HepG2 (cell line): ENCODE results near the gene SCIN. TPM values are rescaled to one million over a fixed set of nuclear protein-coding genes. Genes with fewer than 3 reads are reported as not detected.

Source experiments
- ATAC-seq: fragments of 200-7000 bp; cut with Tn5 transposase; 3 replicates; pipeline ENCODE4 v1.9.1; 2020; ENCODE audit warnings: mild to moderate bottlenecking, moderate library complexity
- BruUV-seq: library from RNA; stranded (reverse); fragments of 400-500 nt; replicated peaks from 2 replicates; lab custom pipeline; 2021; lab: Mats Ljungman, UMichigan
- CTCF ChIA-PET: fragments of 300-600 bp; formaldehyde crosslinking; extraction: SDS; loops from one replicate; lab custom pipeline; 2021; ENCODE audit warnings: low total read pairs, inconsistent platforms, low intra/inter-chr PET ratio; lab: Yijun Ruan, JAX
- POLR2A ChIA-PET: fragments of 350-600 bp; sonication (Branson Sonifier 250); formaldehyde crosslinking; loops from one replicate; lab custom pipeline; 2020; ENCODE audit warnings: antibody characterized with exemption, inconsistent platforms; lab: Yijun Ruan, JAX
- DNase-seq: peaks from one replicate; pipeline ENCODE4 v3.0.0-alpha.2; 2015; ENCODE audit warnings: low spot score
- FAIRE-seq: peaks from 3 replicates; lab custom pipeline; 2011; peaks lifted over from hg19 to GRCh38; lab: Jason Lieb, UNC
- H2AFZ ChIP-seq: one replicate; pipeline ENCODE4 v1.6.1; 2011; ENCODE audit warnings: low read length, inconsistent platforms
- H3K27ac ChIP-seq: fragments of 300-600 bp; 3 replicates; pipeline ENCODE4 v1.8.0; 2011; ENCODE audit warnings: mixed run types, mild to moderate bottlenecking, mixed read lengths, low read length, inconsistent platforms; ENCODE audit not compliant: insufficient read depth; ENCODE audit errors: extremely low read length
- H3K27me3 ChIP-seq, 2 experiments: fragments of 200-600 bp in 1 of 2; 2 replicates in 1 of 2; 3 replicates in 1 of 2; pipeline versions ENCODE4 v1.6.0 to v1.8.0; 2011; ENCODE audit warnings: low read length in 2 of 2, mild to moderate bottlenecking in 2 of 2, moderate library complexity in 2 of 2, inconsistent platforms in 1 of 2; ENCODE audit not compliant: insufficient read depth in 2 of 2, control insufficient read depth in 1 of 2
- H3K36me3 ChIP-seq, 2 experiments: fragments of 200-600 bp in 1 of 2; replicated peaks in 1 of 2; 2 replicates in 1 of 2; 3 replicates in 1 of 2; pipeline versions ENCODE4 v1.5.1 to v1.8.0; 2011; ENCODE audit warnings: low read length in 2 of 2, inconsistent platforms in 1 of 2; ENCODE audit not compliant: insufficient read depth in 2 of 2, control insufficient read depth in 1 of 2
- H3K4me1 ChIP-seq: 2 replicates; pipeline ENCODE4 v1.5.1; 2012; ENCODE audit warnings: low read length, inconsistent platforms; ENCODE audit not compliant: insufficient read depth
- H3K4me2 ChIP-seq: 2 replicates; pipeline ENCODE4 v1.6.0; 2011; ENCODE audit warnings: low read depth, low read length, inconsistent platforms
- H3K4me3 ChIP-seq, 3 experiments: fragments of 200-600 bp in 1 of 3; sonication (generic), shearing (Covaris generic) in 1 of 3; replicated peaks in 1 of 3; 2 replicates each; pipeline ENCODE4 v1.5.1; 2011 to 2016; ENCODE audit warnings: low read length in 3 of 3, inconsistent platforms in 2 of 3, low read depth in 2 of 3, mild to moderate bottlenecking in 2 of 3, control low read depth in 1 of 3, mixed read lengths in 1 of 3; ENCODE audit not compliant: insufficient read depth in 1 of 3
- H3K79me2 ChIP-seq: one replicate; pipeline ENCODE4 v1.6.1; 2011; ENCODE audit warnings: low read length, inconsistent platforms; ENCODE audit not compliant: insufficient read depth
- H3K9ac ChIP-seq: 2 replicates; pipeline ENCODE4 v1.6.0; 2011; ENCODE audit warnings: mild to moderate bottlenecking, low read depth, low read length, inconsistent platforms; ENCODE audit not compliant: insufficient read depth
- H3K9me3 ChIP-seq: 2 replicates; pipeline ENCODE4 v1.5.1; 2012; ENCODE audit warnings: mild to moderate bottlenecking, low read length
- H4K20me1 ChIP-seq: 2 replicates; pipeline ENCODE4 v1.6.0; 2011; ENCODE audit warnings: inconsistent platforms, mild to moderate bottlenecking, low read length, moderate library complexity; ENCODE audit not compliant: insufficient read depth
- FOXO4 ChIP-seq: sonication (generic); formaldehyde crosslinking; conservative IDR thresholded peaks from 2 replicates; pipeline ENCODE4 v1.8.1; 2023; ENCODE audit warnings: missing genetic modification reagents
- HINFP ChIP-seq: sonication (generic); formaldehyde crosslinking; IDR thresholded peaks from 2 replicates; pipeline ENCODE4 v1.4.0; 2020; ENCODE audit warnings: low read depth, mild to moderate bottlenecking, missing genetic modification reagents
- HIVEP1 ChIP-seq: sonication (generic); formaldehyde crosslinking; IDR thresholded peaks from 2 replicates; pipeline ENCODE4 v1.4.0; 2020; ENCODE audit warnings: mild to moderate bottlenecking, missing genetic modification reagents
- NFAT5 ChIP-seq: sonication (generic); formaldehyde crosslinking; IDR thresholded peaks from 2 replicates; pipeline ENCODE4 v1.4.0; 2020; ENCODE audit warnings: missing genetic modification reagents
- ZNF24 ChIP-seq: fragments of 450-650 bp; IDR thresholded peaks from 2 replicates; pipeline ENCODE4 v1.6.1; 2017; ENCODE audit warnings: antibody characterized with exemption, mild to moderate bottlenecking
- ZSCAN9 ChIP-seq: IDR thresholded peaks from 2 replicates; pipeline ENCODE4 v1.6.1; 2016; ENCODE audit warnings: borderline replicate concordance
- WGBS: methylation state at CpG from one replicate; pipeline ENCODE4 v1.1.6; 2017; ENCODE audit warnings: low lambda C conversion rate; 5-methylcytosine and 5-hydroxymethylcytosine counted together
- in situ Hi-C: cut with HindIII; loops from 2 replicates; pipeline ENCODE4 v1.10.0; 2017; ENCODE audit warnings: low pct_unique_long_range_greater_than_20kb; ENCODE audit not compliant: extremely low pct_ligation_motif_present
- intact Hi-C: fragments of 100-400 bp; cut with micrococcal nuclease; formaldehyde crosslinking; loops from one replicate; pipeline ENCODE4 v1.10.0; 2022; ENCODE audit not compliant: unreplicated experiment
- polyA plus RNA-seq, 8 experiments: library from polyadenylated mRNA; depleted of rRNA in 3 of 8; stranded (reverse) in 7 of 8; unstranded in 1 of 8; fragments of >200 nt; fragmentation: Illumina TruSeq in 4 of 8; extraction: Trizol in 4 of 8; gene quantifications; 2 replicates each; pipeline versions ENCODE4 v1.2.1 to v1.2.3, GENCODE V29; 2011 to 2016; ENCODE audit warnings: low read depth in 4 of 8, missing spikeins in 1 of 8, mixed read lengths in 1 of 8; ENCODE audit not compliant: insufficient read depth in 1 of 8
- total RNA-seq, 5 experiments: library from RNA; depleted of rRNA; stranded (reverse); fragments of >200 nt; fragmentation: Illumina TruSeq; extraction: Trizol; gene quantifications; 2 replicates each; pipeline ENCODE4 v1.2.3, GENCODE V29; 2016; ENCODE audit warnings: low read depth in 1 of 5
- TF ChIP-seq, protein P1 (sequence below): sonication (generic); formaldehyde crosslinking; IDR thresholded peaks from 2 replicates; pipeline ENCODE4 v1.9.0; 2021; ENCODE audit warnings: missing genetic modification reagents, borderline replicate concordance

The SCIN gene
- total and polyA plus RNA-seq, 2 of the 13 experiments (the other 11 are each of a cell fraction or from before 2014, with no cell fraction given): not detected

DNA sequence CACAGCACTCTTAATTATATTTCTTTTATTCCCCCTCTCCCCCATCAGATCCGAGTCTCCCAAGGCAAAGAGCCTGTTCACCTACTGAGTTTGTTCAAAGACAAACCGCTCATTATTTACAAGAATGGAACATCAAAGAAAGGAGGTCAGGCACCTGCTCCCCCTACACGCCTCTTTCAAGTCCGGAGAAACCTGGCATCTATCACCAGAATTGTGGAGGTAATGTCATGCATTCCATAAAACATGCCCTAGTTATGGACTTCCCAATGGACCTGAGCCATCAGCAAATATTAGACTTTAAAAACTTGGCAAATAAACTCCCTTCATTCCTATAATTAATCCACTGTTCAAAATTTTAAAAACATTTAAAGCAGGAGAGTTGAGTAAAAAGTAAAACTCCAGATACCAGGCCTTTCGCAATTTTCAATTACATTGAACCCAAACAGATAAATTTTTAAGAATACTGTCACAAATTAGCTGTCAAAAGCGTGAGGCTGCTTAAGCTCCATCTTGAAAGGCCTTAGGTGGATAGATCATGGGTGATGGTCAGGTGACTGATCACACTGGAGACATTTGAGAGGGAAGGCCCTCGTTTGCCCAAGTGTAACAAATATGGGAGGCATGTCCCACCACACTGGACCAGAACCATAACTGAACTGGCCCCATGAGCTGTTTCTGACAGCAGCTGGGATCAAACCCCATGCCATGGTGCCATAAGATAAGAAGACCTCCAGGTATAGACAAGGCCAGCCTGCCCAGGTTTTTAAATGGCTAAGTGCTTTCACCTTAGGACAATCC lies 70.0 kb downstream of the SCIN start (continued):
- TF ChIP-seq HINFP (CRISPR knock-in tag) (no peak), ZSCAN9 (CRISPR knock-in tag) (no peak), NFAT5 (CRISPR knock-in tag) (no peak)

- no peaks in the 10 kb centered on the region for H3K79me2 ChIP-seq
- ChIA-PET CTCF (no interaction called here), POLR2A (interaction anchor here (1.0 to 1.9 kb wide), 3 partner anchors 34 to 544 kb away, joined by 3 to 14 read pairs (median 3); partner anchors contain the start of gene ARL4A)
- no peak overlapping the region for H3K4me2 ChIP-seq
- no peak overlapping the region for H2AFZ ChIP-seq
- H3K27ac ChIP-seq: peak overlapping the region; percentile 70
- intact Hi-C loops: loop anchor here (2.0 to 10.0 kb wide), 2 partner anchors 30 to 304 kb away; no protein-coding TSS in a partner anchor
- ATAC-seq (no peak; the same call in 2 of the 3 replicates), FAIRE-seq (no peak), DNase-seq (no peak)
- no peaks in the 10 kb centered on the region for H3K9me3 ChIP-seq
- peaks cover 65% of the 10 kb centered on the region for H3K4me1 ChIP-seq
- no peaks in the 10 kb centered on the region for H3K27me3 ChIP-seq
- H3K4me3 ChIP-seq: no peak overlapping the region
- peak overlapping the region; percentile 51; the same call in 1 of the 2 replicates for H3K9ac ChIP-seq
- in situ Hi-C loops: loop anchor here (5.0 to 10.0 kb wide), 3 partner anchors 41 to 376 kb away; no protein-coding TSS in a partner anchor
- 89% methylated on average over 3 of the region's 3 CpGs for WGBS
- no peaks in the 10 kb centered on the region for H4K20me1 ChIP-seq
- H3K36me3 ChIP-seq: no peaks in the 10 kb centered on the region
- TF ChIP-seq, protein P1, sequence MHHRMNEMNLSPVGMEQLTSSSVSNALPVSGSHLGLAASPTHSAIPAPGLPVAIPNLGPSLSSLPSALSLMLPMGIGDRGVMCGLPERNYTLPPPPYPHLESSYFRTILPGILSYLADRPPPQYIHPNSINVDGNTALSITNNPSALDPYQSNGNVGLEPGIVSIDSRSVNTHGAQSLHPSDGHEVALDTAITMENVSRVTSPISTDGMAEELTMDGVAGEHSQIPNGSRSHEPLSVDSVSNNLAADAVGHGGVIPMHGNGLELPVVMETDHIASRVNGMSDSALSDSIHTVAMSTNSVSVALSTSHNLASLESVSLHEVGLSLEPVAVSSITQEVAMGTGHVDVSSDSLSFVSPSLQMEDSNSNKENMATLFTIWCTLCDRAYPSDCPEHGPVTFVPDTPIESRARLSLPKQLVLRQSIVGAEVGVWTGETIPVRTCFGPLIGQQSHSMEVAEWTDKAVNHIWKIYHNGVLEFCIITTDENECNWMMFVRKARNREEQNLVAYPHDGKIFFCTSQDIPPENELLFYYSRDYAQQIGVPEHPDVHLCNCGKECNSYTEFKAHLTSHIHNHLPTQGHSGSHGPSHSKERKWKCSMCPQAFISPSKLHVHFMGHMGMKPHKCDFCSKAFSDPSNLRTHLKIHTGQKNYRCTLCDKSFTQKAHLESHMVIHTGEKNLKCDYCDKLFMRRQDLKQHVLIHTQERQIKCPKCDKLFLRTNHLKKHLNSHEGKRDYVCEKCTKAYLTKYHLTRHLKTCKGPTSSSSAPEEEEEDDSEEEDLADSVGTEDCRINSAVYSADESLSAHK (CRISPR knock-in tag): no peak
- TF ChIP-seq HIVEP1 (CRISPR knock-in tag) (no peak), ZNF24 (no peak), FOXO4 (CRISPR knock-in tag) (0 out of 2 replicates have a peak, but pooled peaks have one; percentile 16)
- BruUV-seq: no TSS peak
These were observed 70.7 kb downstream of the SCIN start for GRCh38 chr7:12641196-12641595.
